Tibial nerve (tissue), 4 donors: ENCODE results near the gene FBLN1. TPM values are rescaled to one million over a fixed set of nuclear protein-coding genes. Genes with fewer than 3 reads are reported as not detected.
A peak's percentile ranks its signal among the peaks of the same experiment; 100 is the strongest.

Experiments used
- DNase-seq, 2 donors: peaks; one replicate each; pipeline ENCODE4 v3.0.0-alpha.2; 2019; ENCODE audit warnings: low spot score in 2 of 2
- H3K27ac ChIP-seq, 4 donors: fragments of 200-600 bp; sonication (generic) in 3 of 4; one replicate each; pipeline ENCODE4 v1.5.1; 2017 to 2019; ENCODE audit warnings: mild to moderate bottlenecking in 1 of 4
- H3K27me3 ChIP-seq, 2 donors: fragments of 200-600 bp; sonication (generic) in 1 of 2; one replicate each; pipeline versions ENCODE4 v1.5.1 to v1.6.0; 2017 to 2019
- H3K36me3 ChIP-seq, 3 donors: fragments of 200-600 bp; sonication (generic); one replicate each; pipeline ENCODE4 v1.5.1; 2018 to 2019
- H3K4me1 ChIP-seq, 4 donors: fragments of 200-600 bp; sonication (generic) in 3 of 4; one replicate each; pipeline ENCODE4 v1.5.1; 2017 to 2019
- H3K4me3 ChIP-seq, 4 donors: fragments of 200-600 bp; sonication (generic) in 3 of 4; one replicate each; pipeline ENCODE4 v1.5.1; 2017 to 2019; ENCODE audit warnings: mild to moderate bottlenecking in 1 of 4, moderate library complexity in 1 of 4
- H3K9me3 ChIP-seq, 4 donors: fragments of 200-600 bp; sonication (generic) in 3 of 4; one replicate each; pipeline ENCODE4 v1.5.1; 2017 to 2019
- EP300 ChIP-seq, 2 donors: sonication (generic); formaldehyde crosslinking; IDR thresholded peaks; one replicate each; pipeline ENCODE4 v1.6.1; 2017; ENCODE audit warnings: antibody characterized with exemption in 2 of 2, mild to moderate bottlenecking in 1 of 2
- POLR2A ChIP-seq, 2 donors: fragments of 450-650 bp; IDR thresholded peaks; one replicate each; pipeline ENCODE4 v1.6.1; 2017; ENCODE audit warnings: antibody characterized with exemption in 2 of 2, mild to moderate bottlenecking in 2 of 2, moderate library complexity in 2 of 2
- WGBS, 2 donors: methylation state at CpG; one replicate each; pipeline ENCODE4 v1.1.5; 2018; 5-methylcytosine and 5-hydroxymethylcytosine counted together
- total RNA-seq, 4 donors: library from RNA; depleted of rRNA; stranded (reverse); fragments of >200 nt; gene quantifications; one replicate each; pipeline ENCODE4 v1.1.0, GENCODE V29; 2016
- TF ChIP-seq, protein P1 (sequence below), 5 experiments: fragments of 200-600 bp in 3 of 5; fragments of 450-650 bp in 2 of 5; sonication (generic) in 3 of 5; IDR thresholded peaks; one replicate each; pipeline ENCODE4 v1.5.1; 2016 to 2019; ENCODE audit warnings: antibody characterized with exemption in 5 of 5, mild to moderate bottlenecking in 3 of 5, moderate library complexity in 2 of 5

FBLN1 gene
- total RNA-seq, 4 donors from 2014 or later: 172 to 1,145 (median 351) TPM

DNA sequence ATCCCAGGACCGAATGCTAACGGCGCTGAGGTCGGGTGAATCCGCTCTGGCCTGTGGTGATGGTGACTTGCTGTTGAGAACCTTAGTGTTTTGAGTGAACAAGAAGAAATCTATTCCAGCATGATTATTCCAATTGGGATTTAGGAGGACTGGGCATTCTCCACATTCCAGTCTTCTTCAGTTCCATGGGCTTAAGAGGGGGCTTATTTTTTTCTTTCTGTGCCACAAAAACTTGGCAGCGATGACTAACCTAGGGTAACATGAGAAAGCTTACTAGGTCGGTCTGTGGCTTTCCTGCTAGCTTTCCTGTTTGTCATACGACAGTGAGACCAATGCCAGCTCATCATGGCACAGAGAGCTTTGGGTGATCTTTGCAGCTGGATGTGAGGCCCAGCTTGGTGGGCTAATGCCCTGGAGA, 106.1 kb downstream of the FBLN1 start:
- H3K27ac ChIP-seq: no peak overlapping the region
- H3K4me3 ChIP-seq: no peak overlapping the region
- peaks cover 0 to 8% (median 0%) of the 10 kb centered on the region in 4 donors for H3K4me1 ChIP-seq
- no peak for DNase-seq
- H3K9me3 ChIP-seq: no peaks in the 10 kb centered on the region
- WGBS, 2 donors: 54 to 66% methylated on average over 8 of the region's 8 CpGs
- TF ChIP-seq, protein P1, sequence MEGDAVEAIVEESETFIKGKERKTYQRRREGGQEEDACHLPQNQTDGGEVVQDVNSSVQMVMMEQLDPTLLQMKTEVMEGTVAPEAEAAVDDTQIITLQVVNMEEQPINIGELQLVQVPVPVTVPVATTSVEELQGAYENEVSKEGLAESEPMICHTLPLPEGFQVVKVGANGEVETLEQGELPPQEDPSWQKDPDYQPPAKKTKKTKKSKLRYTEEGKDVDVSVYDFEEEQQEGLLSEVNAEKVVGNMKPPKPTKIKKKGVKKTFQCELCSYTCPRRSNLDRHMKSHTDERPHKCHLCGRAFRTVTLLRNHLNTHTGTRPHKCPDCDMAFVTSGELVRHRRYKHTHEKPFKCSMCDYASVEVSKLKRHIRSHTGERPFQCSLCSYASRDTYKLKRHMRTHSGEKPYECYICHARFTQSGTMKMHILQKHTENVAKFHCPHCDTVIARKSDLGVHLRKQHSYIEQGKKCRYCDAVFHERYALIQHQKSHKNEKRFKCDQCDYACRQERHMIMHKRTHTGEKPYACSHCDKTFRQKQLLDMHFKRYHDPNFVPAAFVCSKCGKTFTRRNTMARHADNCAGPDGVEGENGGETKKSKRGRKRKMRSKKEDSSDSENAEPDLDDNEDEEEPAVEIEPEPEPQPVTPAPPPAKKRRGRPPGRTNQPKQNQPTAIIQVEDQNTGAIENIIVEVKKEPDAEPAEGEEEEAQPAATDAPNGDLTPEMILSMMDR (IDR thresholded peaks at IDR 0.05): no peak
- TF ChIP-seq POLR2A (IDR thresholded peaks at IDR 0.05) (no peak), EP300 (IDR thresholded peaks at IDR 0.05) (no peak)
- no peaks in the 10 kb centered on the region for H3K36me3 ChIP-seq
- H3K27me3 ChIP-seq: no peaks in the 10 kb centered on the region

DNA sequence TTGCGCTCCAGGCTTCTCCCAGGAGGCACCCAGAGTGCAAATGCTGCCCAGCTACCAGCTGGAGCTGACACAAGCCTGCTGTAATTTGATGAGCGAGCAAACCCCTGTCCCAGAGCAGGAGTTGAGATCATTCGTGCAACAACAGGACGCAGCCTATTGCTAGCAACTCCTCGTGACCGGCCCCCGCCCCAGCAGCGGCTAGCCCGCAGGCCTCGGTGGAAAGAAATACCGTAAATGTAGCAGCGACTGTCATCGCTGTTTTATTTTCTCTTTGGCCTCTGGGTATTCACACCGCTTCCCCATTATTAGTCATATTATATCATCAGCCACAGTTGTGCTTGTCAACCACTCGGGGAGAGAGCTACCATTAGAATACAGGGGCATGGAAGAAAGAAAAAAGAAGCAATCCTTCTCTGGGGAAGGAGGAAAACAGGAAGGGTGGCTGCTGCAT, 109.8 kb downstream of the FBLN1 start:
- Histone ChIP-seq H3K4me1 (peaks cover 0 to 8% (median 0%) of the 10 kb centered on the region in 4 donors), H3K9me3 (peaks cover 0 to 7% (median 0%) of the 10 kb centered on the region in 4 donors), H3K4me3 (peak overlapping the region in 1 of 4 donors; percentile 23), H3K27me3 (no peaks in the 10 kb centered on the region), H3K36me3 (no peaks in the 10 kb centered on the region), H3K27ac (peak overlapping the region in 2 of 4 donors; percentile 34 to 71)
- TF ChIP-seq, protein P1 (IDR thresholded peaks at IDR 0.05): no peak
- peak in 1 of 2 donors; percentile 65 for TF ChIP-seq EP300 (IDR thresholded peaks at IDR 0.05)
- WGBS, 2 donors: 18 to 21% methylated on average over 15 of the region's 15 CpGs
- DNase-seq: peak; percentile 30 to 50

DNA sequence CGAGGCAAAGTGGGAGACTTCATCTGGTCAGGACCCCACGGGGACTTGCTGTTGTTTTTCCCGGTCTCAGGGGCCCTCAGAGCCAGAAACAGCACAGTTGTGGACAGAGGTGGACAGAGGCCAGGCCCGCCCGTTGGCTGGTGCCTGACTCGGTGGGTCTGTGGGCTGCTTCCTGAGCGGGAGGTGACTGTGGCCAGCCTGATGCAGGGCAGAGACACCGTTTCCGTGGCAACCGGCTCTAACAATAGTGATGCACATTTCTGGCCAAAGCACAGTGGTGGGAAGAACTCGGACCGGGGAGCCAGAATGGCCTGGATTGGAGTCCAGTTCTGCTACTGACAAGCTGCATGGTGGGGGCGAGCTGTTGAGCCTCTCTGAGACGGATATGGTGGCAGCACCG, 110.3 kb downstream of the FBLN1 start:
- H3K4me1 ChIP-seq: peaks cover 0 to 8% (median 0%) of the 10 kb centered on the region in 4 donors
- peak overlapping the region in 2 of 4 donors; percentile 34 to 71 for H3K27ac ChIP-seq
- 64 to 67% methylated on average over 14 to 15 of the region's 15 CpGs for WGBS, 2 donors
- H3K9me3 ChIP-seq: peaks cover 0 to 7% (median 0%) of the 10 kb centered on the region in 4 donors
- H3K27me3 ChIP-seq: no peaks in the 10 kb centered on the region
- TF ChIP-seq, protein P1 (IDR thresholded peaks at IDR 0.05): no peak
- no peak for TF ChIP-seq POLR2A (IDR thresholded peaks at IDR 0.05)
- TF ChIP-seq EP300 (IDR thresholded peaks at IDR 0.05): no peak
- H3K4me3 ChIP-seq: peak overlapping the region in 1 of 4 donors; percentile 23
- DNase-seq: no peak
- no peaks in the 10 kb centered on the region for H3K36me3 ChIP-seq

DNA sequence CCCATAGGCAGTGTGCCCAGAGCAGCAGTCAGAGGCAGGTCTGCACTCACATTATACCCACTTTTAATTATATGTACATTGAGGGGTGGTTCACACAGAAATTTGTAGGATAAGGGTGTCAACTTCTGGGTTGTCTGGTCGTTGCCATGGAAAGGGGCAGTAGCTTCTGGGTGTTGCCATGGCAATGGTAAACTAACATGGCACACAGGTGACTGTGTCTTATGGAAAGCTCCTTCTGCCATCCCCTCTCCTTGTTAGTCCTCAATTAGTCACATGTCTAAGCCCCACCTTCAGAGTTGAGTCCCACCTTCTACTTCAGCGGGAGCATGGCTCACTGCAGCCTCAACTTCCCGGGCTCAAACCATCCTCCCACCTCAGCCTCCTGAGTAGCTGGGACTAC, 112.7 kb downstream of the FBLN1 start:
- H3K9me3 ChIP-seq: peaks cover 0 to 7% (median 0%) of the 10 kb centered on the region in 4 donors
- no peaks in the 10 kb centered on the region for H3K27me3 ChIP-seq
- no peak for TF ChIP-seq POLR2A (IDR thresholded peaks at IDR 0.05)
- DNase-seq: no peak
- H3K4me1 ChIP-seq: peaks cover 0 to 8% (median 0%) of the 10 kb centered on the region in 4 donors
- no peak overlapping the region for H3K27ac ChIP-seq
- H3K36me3 ChIP-seq: no peaks in the 10 kb centered on the region
- no peak overlapping the region for H3K4me3 ChIP-seq
- 70 to 80% methylated on average over 3 of the region's 3 CpGs for WGBS, 2 donors

DNA sequence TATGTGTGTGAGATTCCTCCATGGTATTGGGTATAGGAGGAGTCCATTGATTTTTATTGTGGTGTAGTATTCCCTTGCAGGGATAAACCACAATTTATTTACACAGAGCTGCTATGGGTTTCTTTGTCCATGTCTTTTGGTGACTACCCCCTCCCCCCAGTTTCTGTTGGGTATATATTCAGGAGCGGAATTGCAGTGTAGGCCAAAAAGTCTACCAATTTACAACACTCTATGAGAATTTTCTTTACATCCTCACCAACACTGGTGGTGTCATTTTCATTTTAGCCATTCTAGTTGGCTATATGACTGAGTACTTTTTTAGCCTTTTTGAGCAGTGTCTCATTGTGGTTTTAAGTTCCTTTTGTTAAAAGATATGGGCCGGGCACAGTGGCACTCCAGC, 113.7 kb downstream of the FBLN1 start:
- no peak for DNase-seq
- TF ChIP-seq, protein P1 (IDR thresholded peaks at IDR 0.05): no peak
- no peak for TF ChIP-seq EP300 (IDR thresholded peaks at IDR 0.05)
- TF ChIP-seq POLR2A (IDR thresholded peaks at IDR 0.05): no peak
- no peak overlapping the region for H3K4me3 ChIP-seq
- H3K27ac ChIP-seq: no peak overlapping the region
- H3K4me1 ChIP-seq: peaks cover 0 to 8% (median 0%) of the 10 kb centered on the region in 4 donors
- WGBS, 2 donors: 89 to 94% methylated on average over 2 of the region's 2 CpGs
- H3K36me3 ChIP-seq: no peaks in the 10 kb centered on the region
- H3K27me3 ChIP-seq: no peaks in the 10 kb centered on the region
- H3K9me3 ChIP-seq: peaks cover 0 to 7% (median 0%) of the 10 kb centered on the region in 4 donors
